Activated B cell treated with CpG ODN at 0.5 μM for 24 hours (primary cell): ENCODE measurements around the gene RFC5. TPM values are rescaled to one million over a fixed set of nuclear protein-coding genes. Genes with fewer than 3 reads are reported as not detected.
A peak's percentile ranks its signal among the peaks of the same experiment; 100 is the strongest.
"Not testable (repeated sequence)": the region's sequence is repeated elsewhere in the genome, so short reads cannot be mapped to it uniquely, and the experiment has no call there.

Experiments used
- ATAC-seq: fragments of 200-7000 bp; cut with Tn5 transposase; one replicate; pipeline ENCODE4 v1.10.0; 2021; ENCODE audit warnings: low read depth, mild to moderate bottlenecking, moderate library complexity
- CTCF ChIA-PET: fragments of 350-600 bp; sonication (Branson Sonifier 250); formaldehyde crosslinking; loops from one replicate; lab custom pipeline; 2021; ENCODE audit warnings: antibody characterized with exemption; lab: Charles Lee
- POLR2A ChIA-PET: fragments of 350-600 bp; sonication (Branson Sonifier 250); formaldehyde crosslinking; loops from one replicate; lab custom pipeline; 2021; ENCODE audit warnings: antibody characterized with exemption; lab: Charles Lee
- DNase-seq: peaks from one replicate; pipeline ENCODE4 v3.0.0; 2022
- H3K27ac Mint-ChIP-seq: one replicate; pipeline ENCODE4 v1.8.0; 2020; ENCODE audit warnings: mixed read lengths
- H3K27me3 Mint-ChIP-seq: one replicate; pipeline ENCODE4 v1.8.0; 2021; ENCODE audit warnings: mixed read lengths
- H3K36me3 Mint-ChIP-seq: one replicate; pipeline ENCODE4 v1.8.0; 2021; ENCODE audit warnings: low read depth, mixed read lengths
- H3K4me1 Mint-ChIP-seq: one replicate; pipeline ENCODE4 v1.8.0; 2021; ENCODE audit warnings: mixed read lengths
- H3K4me3 Mint-ChIP-seq: one replicate; pipeline ENCODE4 v1.8.0; 2020; ENCODE audit warnings: mild to moderate bottlenecking, mixed read lengths
- H3K9me3 Mint-ChIP-seq: one replicate; pipeline ENCODE4 v1.8.0; 2020; ENCODE audit warnings: mixed read lengths
- intact Hi-C: fragments of 100-400 bp; cut with micrococcal nuclease; formaldehyde crosslinking; loops from one replicate; pipeline ENCODE4 v1.15.1; 2024
- total RNA-seq: library from RNA; stranded (reverse); gene quantifications from 2 replicates; pipeline ENCODE4 v1.2.3, GENCODE V29; 2022
- TF ChIP-seq, protein P1 (sequence below): fragments of 200-600 bp; IDR thresholded peaks from one replicate; pipeline ENCODE4 v1.8.0; 2022; ENCODE audit warnings: antibody characterized with exemption, mild to moderate bottlenecking

The RFC5 gene
- total RNA-seq, 1 donor from 2014 or later = 20.1 TPM

DNA sequence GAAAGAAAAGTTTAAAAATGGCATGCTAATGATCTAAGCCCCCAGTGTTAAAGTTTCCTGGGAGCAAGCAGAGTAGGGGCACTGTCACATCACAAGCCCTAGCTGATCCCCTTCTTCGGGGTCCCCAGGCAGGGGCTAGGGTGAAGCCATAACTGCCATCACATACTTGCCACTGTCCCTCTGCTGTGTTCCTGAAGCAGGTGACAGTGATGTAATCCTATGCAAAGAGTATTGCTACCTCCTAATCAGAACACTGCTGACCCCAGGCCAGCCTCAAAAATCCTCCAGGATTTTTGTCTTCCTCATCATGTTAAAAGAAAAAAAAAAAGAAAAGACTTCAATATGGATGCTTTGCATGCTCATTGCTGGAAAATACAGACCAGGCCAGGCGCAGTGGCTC lies 1.2 kb upstream of the RFC5 start:
- intact Hi-C loops = loop anchor here (5.0 to 10.0 kb wide), 3 partner anchors 138 to 1859 kb away; partner anchors contain the start of genes CIT and HRK
- H3K27me3 Mint-ChIP-seq = no peaks in the 10 kb centered on the region
- peak overlapping the region; percentile 44 for H3K4me3 Mint-ChIP-seq
- TF ChIP-seq, protein P1, sequence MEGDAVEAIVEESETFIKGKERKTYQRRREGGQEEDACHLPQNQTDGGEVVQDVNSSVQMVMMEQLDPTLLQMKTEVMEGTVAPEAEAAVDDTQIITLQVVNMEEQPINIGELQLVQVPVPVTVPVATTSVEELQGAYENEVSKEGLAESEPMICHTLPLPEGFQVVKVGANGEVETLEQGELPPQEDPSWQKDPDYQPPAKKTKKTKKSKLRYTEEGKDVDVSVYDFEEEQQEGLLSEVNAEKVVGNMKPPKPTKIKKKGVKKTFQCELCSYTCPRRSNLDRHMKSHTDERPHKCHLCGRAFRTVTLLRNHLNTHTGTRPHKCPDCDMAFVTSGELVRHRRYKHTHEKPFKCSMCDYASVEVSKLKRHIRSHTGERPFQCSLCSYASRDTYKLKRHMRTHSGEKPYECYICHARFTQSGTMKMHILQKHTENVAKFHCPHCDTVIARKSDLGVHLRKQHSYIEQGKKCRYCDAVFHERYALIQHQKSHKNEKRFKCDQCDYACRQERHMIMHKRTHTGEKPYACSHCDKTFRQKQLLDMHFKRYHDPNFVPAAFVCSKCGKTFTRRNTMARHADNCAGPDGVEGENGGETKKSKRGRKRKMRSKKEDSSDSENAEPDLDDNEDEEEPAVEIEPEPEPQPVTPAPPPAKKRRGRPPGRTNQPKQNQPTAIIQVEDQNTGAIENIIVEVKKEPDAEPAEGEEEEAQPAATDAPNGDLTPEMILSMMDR = no peak
- H3K4me1 Mint-ChIP-seq = peaks cover 20% of the 10 kb centered on the region
- ATAC-seq = no peak
- ChIA-PET POLR2A (no interaction called here), CTCF (no interaction called here)
- peaks cover 2% of the 10 kb centered on the region for H3K9me3 Mint-ChIP-seq
- H3K27ac Mint-ChIP-seq = no peak overlapping the region
- H3K36me3 Mint-ChIP-seq = peaks cover 22% of the 10 kb centered on the region
- DNase-seq = no peak

DNA sequence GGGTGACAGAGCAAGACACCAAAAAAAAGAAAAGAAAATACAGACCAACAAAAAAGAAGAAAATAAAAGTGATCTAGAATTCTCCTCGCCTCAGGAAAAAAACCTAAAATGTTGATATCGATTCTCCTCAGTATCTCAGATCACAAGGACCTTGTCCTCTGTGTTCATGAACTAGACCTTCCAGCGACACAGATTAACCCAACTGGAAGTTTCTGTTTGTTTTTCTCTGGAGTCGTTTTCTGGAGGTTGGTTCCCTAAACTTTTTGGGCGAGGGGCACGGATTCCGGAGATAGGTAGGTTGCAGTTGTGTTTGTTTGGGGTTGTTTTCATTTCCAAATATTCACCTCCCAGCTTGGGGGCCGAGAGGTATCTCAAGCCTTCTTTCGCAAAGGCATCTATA lies 559 bp upstream of the RFC5 start:
- ChIA-PET CTCF (interaction anchor here (0.6 kb wide), 1 partner anchor 123 kb away, joined by 5 read pairs; no protein-coding TSS in a partner anchor), POLR2A (interaction anchor here (0.8 to 1.2 kb wide), 4 partner anchors 44 to 358 kb away, joined by 3 to 6 read pairs (median 5); partner anchors contain the start of genes PEBP1 and WSB2)
- Mint-ChIP-seq H3K4me3 (peak overlapping the region; percentile 89), H3K27ac (no peak overlapping the region), H3K9me3 (peaks cover 2% of the 10 kb centered on the region), H3K36me3 (peaks cover 28% of the 10 kb centered on the region), H3K4me1 (peaks cover 20% of the 10 kb centered on the region), H3K27me3 (no peaks in the 10 kb centered on the region)
- intact Hi-C loops = loop anchor here (1.0 to 10.0 kb wide), 8 partner anchors 45 to 1859 kb away; partner anchors contain the start of genes CIT, HRK, PEBP1 and SUDS3
- TF ChIP-seq, protein P1 = no peak
- ATAC-seq = no peak
- no peak for DNase-seq

DNA sequence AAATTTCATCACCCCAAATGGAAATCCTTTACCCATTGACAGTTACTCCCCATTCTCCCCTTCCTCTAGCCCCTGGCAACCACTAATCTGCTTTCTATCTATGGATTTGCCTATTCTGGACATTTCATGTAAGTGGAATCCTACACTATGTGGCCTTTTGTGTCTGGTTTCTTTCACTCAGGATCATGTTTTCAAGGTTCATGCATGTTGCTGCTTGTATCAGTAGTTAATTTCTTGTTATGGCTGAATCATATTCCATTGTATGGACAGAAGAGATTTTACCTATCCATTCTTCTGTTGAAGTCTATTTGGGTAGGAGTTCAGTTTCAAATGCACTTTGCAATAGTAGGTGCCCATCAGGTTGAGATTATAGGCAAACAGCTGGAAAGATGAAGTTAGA lies 1.4 kb downstream of the RFC5 start:
- CTCF ChIA-PET = interaction anchor here (0.9 kb wide), 1 partner anchor 103 kb away, joined by 3 read pairs; no protein-coding TSS in a partner anchor
- intact Hi-C loops = loop anchor here (2.0 to 10.0 kb wide), 4 partner anchors 141 to 1857 kb away; partner anchors contain the start of genes CIT and HRK
- Mint-ChIP-seq H3K27me3 (no peaks in the 10 kb centered on the region), H3K36me3 (peaks cover 45% of the 10 kb centered on the region), H3K27ac (no peak overlapping the region), H3K9me3 (no peaks in the 10 kb centered on the region), H3K4me3 (peak overlapping the region; percentile 80), H3K4me1 (peaks cover 20% of the 10 kb centered on the region)
- POLR2A ChIA-PET = interaction anchor here (0.7 kb wide), 1 partner anchor 43 kb away, joined by 3 read pairs; the partner anchor contains the start of gene WSB2
- ATAC-seq = no peak
- DNase-seq = no peak
- TF ChIP-seq, protein P1 = no peak

DNA sequence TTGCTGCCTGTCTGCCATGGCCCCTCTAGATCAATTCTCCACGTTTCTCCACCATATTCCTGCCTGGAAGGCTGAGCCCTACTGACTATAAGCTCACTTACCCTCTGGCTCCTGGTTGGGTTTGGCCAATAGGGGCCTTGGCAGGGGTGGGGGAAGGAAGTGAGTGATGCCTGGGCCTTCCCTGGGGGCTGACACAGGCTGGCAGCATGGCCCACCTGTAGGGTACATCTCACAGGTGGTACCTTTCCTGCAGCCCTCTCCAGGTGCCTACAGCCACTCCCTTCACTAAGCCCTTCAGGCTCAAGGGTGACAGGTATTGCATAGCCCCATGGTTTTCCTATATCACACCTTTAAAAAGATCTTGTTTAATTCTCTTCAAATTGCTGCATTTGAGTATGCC lies 3.5 kb downstream of the RFC5 start:
- Mint-ChIP-seq H3K4me3 (no peak overlapping the region), H3K36me3 (peaks cover 58% of the 10 kb centered on the region), H3K9me3 (no peaks in the 10 kb centered on the region), H3K27ac (no peak overlapping the region), H3K27me3 (no peaks in the 10 kb centered on the region), H3K4me1 (peaks cover 20% of the 10 kb centered on the region)
- ChIA-PET POLR2A (no interaction called here), CTCF (no interaction called here)
- DNase-seq = no peak
- no peak for ATAC-seq
- TF ChIP-seq, protein P1 = no peak
- intact Hi-C loops = no loop called here

DNA sequence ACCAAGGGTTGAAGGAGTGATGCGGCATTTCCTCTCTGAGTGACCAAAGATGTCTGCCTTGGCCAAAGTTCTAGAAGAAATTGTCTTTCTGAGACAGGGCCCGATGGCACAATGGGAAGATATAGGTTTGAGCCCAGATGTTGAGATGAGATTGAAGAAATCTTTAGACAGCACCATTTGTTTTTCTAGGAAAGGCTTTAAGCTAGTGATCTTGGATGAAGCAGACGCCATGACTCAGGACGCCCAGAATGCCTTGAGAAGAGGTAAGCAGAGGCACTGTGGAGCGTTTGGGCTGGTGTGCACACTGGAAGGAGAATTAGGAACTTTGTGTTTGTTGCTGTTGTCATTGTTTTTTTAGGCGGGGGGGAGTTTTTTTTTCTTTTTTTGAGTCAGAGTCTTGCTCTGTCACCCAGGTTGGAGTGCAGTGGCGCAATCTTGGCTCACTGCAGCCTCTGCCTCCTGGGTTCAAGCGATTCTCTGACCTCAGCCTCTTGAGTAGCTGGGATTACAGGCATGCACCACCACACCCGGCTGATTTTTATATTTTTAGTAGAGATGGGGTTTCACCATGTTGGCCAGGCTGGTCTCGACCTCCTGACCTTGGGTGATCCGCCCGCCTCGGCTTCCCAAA lies 5.7 kb downstream of the RFC5 start:
- H3K4me1 Mint-ChIP-seq, H3K4me3 Mint-ChIP-seq, H3K27ac Mint-ChIP-seq, DNase-seq, H3K27me3 Mint-ChIP-seq, intact Hi-C loops, ATAC-seq, H3K9me3 Mint-ChIP-seq: not testable (repeated sequence)
- POLR2A ChIA-PET = interaction anchor here (0.6 kb wide), 1 partner anchor 1666 kb away, joined by 3 read pairs; no protein-coding TSS in a partner anchor
- peaks cover 74% of the 10 kb centered on the region for H3K36me3 Mint-ChIP-seq
- CTCF ChIA-PET = interaction anchor here (1.2 kb wide), 1 partner anchor 34 kb away, joined by 3 read pairs; no protein-coding TSS in a partner anchor
